ENCODE data around the gene RECK.
"Not testable (repeated sequence)": the region's sequence is repeated elsewhere in the genome, so short reads cannot be mapped to it uniquely, and the experiment has no call there.

Gene RECK

DNA sequence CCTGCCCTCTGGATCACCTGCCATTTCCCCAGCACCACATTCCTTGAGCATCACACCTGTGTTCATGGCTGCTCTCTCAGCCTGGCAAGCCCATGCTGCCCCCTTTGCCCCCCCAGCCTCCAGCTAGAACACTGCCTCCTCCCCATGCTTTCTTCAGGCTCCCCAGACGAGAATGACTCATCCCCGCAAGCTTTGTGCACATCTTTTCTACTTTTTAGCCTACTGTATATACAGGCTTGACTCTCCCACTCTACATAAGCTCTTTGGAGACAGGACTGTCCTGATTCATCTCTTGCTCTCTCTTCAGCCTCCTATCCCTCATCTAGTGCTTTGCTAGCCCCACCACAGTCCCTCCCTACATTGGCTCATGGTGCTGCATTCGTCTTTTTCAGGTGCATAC is 79.9 kb downstream of the RECK start:
- no peak for DNase-seq (ENCODE audit: low read depth)

GRCh38 chr9:36118201-36118600 is 81.5 kb downstream of the RECK start:
- DNase-seq (ENCODE audit: low read depth): no peak

DNA sequence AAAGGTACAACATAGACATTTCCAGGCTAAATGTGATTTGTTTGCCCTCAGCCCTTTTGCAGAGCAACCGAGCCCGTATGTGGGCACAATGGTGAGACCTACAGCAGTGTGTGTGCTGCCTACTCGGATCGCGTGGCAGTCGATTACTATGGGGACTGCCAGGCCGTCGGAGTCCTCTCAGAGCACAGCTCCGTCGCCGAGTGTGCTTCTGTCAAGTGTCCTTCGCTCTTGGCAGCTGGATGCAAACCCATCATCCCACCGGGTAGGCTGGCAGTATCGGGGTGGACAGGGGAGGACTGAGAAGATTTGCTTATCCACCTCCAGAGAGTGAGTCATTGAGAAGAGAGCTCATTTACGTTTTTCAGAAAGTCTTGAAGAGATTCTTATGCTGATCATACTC is 82.0 kb downstream of the RECK start:
- no peak for DNase-seq (ENCODE audit: low read depth)

DNA sequence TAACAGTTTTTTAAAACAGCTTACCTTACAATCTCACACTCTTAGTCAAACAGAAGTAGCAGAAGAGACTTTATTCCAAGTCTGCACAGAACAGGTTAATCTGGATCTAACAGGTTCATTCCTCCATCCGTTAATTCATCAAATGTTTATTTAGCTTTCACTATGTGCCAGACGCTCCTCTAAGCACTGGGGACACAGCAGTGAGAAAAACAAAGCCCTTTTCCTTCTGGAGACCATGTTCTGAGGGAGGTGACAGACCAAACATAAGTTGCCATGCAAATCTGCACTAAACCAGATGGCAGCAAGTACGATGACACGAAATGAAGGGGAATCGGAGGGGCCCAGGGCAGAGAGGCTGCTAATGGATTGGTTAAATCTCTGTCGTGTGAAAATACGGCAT is 82.8 kb downstream of the RECK start:
- DNase-seq (ENCODE audit: low read depth): no peak

DNA sequence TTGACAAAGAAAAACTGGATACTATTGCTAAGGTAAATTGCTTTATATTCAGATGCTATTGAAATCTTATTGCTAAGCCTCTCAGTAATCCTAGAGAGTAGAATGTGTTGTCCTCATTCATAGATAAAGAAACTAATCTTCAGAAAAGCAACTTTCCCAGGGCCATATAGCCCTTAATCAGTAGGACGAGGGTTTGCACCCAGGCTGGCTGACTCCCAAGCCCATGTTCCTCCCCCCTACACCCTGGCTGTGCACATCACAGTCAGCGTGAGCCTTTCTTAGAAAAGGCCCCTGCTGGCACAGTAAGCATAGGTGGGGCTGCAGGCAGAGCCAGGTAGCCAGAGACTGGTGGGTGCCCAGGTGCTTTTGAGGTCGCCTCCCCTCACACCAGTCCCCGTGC is 84.0 kb downstream of the RECK start:
- DNase-seq (ENCODE audit: low read depth): no peak

GRCh38 chr9:36121971-36122370 is 85.3 kb downstream of the RECK start:
- no peak for DNase-seq (ENCODE audit: low read depth)

- DNase-seq (ENCODE audit: low read depth): no peak
Measured at GRCh38 chr9:36123515-36123914, 86.8 kb downstream of the RECK start.

DNA sequence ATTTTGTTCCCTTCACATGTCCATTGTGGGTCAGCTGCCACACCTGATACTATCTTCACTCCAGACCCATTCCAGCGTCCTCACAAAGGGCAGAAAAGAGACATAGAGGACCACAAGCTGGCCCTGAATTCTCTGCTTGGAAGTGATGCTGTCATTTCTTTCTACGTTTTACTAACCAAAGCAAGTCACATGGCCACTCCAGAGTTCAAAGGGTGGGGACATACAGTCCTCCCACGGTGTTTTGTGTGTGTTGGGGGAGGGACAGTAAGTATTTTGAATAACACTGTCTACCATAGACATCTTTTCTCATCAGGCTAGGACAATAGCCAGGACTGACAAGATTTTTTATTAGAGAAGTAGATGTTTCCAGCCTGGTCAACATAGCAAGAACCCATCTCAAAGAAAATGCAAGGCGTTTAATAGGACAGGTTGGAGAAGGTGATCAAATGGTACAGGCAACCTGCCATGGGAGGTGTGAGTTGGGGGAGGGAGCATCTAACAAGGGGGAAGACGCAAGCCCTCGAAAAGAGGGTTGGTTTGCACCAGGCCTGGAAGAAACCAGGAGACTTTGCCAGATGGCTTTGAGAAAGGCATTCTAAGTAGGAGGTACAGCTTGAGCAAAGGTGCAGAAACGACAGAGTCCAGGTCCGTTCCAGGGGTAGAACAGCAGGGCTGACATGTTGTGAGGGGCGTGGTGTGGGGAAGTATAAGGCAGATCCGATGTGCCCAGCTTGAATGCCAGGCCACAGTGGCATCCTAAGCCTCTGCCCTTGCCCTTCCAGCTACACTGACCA is 88.5 kb downstream of the RECK start:
- no peak for DNase-seq (ENCODE audit: low read depth)

GRCh38 chr9:36126016-36126730 is 89.5 kb downstream of the RECK start:
- no peak for DNase-seq (ENCODE audit: low read depth)

GRCh38 chr9:36127652-36128244 is 91.0 kb downstream of the RECK start:
- DNase-seq (ENCODE audit: low read depth): no peak

DNA sequence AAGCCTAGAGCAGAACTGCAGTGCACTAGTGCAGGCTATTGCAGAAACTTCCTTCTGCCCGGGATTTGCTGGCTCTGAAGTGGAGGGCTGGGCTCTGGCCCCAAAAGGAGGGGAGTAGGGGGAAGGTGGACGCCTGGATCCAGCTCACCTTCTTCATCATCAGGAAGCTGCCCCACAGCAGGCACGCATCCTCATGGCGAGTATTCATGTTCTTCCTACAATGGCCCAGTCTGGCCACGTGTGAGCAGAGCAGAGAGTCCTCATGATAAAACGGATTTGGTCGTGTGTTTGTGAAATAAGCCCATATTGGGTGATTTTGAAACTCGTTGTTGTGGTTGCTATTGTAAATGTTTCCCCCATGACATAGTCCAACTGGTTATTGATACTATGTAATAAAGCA is 91.6 kb downstream of the RECK start:
- no peak for DNase-seq (ENCODE audit: low read depth)

DNA sequence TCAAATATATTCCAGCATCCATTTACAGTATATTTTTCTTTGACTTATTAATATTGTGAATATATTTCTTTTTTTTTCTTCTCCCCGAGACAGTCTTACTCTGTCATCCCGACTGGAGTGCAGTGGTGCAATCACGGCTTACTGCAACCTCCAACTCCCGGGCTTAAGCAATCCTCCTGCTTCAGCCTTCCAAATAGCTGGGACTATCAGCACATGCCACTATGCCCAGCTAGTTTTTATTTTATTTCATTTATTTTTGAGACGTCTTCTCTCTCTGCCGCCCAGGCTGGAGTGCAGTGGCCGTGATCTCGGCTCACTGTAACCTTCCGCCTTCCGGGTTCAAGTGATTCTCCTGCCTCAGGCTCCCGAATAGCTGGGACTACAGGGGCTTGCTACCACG is 92.4 kb downstream of the RECK start:
- no peak for DNase-seq (ENCODE audit: low read depth)

DNA sequence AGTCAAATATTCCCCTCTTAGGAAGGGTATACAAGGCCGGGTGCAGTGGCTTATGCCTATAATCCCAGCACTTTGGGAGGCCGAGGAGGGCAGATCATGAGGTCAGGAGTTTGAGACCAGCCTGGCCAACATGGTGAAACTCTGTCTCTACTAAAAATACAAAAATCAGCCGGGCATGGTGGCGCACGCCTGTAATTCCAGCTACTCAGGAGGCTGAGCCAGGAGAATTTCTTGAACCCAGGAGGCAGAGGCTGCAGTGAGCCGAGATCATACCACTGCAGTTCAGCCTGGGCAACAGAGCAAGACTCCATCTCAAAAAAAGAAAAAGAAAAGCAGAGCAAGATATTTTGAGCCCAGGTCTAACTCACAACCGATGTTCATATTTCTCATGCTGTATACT is 95.0 kb downstream of the RECK start:
- DNase-seq (ENCODE audit: low read depth): not testable (repeated sequence)

GRCh38 chr9:36132086-36132485 is 95.4 kb downstream of the RECK start:
- DNase-seq (ENCODE audit: low read depth): no peak

DNA sequence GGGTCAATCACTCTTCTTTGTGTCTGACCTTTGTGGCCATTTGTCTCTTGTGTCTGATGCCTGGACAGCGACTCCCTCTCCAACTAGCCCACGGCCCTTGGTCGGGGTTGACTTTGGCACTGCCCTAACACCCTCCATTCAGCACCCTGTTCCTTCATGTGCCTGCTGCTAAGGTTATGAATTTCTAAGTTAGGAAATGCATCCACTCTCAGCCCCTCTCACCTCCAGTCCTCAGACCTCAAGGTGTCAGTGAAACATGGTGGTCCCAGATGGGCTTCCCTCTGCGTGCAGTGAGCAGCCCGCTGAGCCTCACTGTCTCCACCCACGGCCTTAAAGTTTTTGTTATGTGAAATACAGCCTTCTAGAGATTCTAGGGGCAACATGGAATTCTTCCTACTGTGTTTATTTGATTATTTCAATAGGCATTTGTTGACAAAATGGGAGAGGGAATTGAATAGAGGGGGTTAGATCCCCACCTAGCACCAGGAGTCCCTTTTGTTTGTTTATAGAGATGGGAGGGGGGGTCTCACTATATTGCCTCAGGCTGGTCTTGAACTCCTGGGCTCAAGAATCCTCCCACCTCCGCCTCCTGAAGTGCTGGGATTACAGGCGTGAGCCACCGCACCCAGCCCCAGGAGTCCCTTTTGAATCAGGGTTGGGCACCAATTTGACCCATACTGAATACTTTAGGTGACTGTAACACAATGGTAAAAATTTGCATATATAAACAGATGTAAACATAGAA is 98.2 kb downstream of the RECK start:
- no peak for DNase-seq (ENCODE audit: low read depth)

DNA sequence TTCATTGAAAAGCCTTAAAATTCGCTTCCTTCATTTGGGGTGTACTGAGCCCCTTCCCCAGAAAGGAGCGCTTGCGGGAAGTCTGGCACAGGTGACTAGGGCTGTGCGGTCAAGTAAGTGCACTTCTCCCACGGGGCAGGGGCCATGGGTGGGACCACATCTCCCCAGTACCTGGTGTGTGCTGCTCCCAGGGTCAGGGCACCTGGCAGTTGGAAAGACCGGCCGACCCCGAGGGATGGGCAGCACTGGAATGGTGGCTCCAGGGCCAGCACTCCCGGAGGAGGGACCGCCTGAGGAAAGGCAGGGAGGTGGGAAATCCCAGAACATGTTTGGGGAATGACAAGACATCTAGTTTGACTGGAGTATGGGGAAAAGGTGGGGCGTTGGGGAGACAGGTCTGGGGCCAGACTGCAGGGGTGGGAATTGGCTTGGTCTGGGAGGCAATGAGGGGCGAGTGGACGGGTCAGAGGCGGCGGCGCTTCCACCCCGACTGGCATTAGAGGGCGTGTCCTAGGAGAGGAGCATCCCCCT is 99.1 kb downstream of the RECK start:
- no peak for DNase-seq (ENCODE audit: low read depth)

GRCh38 chr9:36136272-36136893 is 99.7 kb downstream of the RECK start, which contains the start of gene GLIPR2:
GLIPR2 (plus strand) TSS chr9:36136733; CDS start chr9:36136779, 46 bp downstream.
- peak; percentile 71 for DNase-seq (ENCODE audit: low read depth)

- no peak for DNase-seq (ENCODE audit: low read depth)
Measured at GRCh38 chr9:36136894-36137391, 100.2 kb downstream of the RECK start.

GRCh38 chr9:36137392-36138004 is 100.8 kb downstream of the RECK start:
- no peak for DNase-seq (ENCODE audit: low read depth)

DNA sequence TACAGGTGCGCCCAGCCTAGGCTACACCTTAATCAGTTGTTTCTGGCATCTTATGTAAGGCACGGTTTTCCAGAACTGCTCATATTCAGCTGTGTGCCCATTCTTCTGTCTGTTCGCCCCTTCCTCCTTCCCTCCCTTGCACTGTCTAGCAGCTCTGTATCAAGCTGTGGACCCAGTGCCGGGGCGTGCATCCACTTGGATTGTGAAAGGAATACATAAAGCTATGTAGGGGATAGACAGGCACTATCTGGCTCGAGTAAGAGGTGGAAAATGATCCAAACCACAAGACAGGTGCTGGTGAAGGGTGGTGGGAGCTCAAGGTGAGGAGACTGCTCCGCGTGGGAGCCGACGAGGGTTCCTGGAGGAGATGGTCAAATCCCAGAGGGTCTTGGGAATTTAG is 101.8 kb downstream of the RECK start:
- DNase-seq (ENCODE audit: low read depth): no peak

DNA sequence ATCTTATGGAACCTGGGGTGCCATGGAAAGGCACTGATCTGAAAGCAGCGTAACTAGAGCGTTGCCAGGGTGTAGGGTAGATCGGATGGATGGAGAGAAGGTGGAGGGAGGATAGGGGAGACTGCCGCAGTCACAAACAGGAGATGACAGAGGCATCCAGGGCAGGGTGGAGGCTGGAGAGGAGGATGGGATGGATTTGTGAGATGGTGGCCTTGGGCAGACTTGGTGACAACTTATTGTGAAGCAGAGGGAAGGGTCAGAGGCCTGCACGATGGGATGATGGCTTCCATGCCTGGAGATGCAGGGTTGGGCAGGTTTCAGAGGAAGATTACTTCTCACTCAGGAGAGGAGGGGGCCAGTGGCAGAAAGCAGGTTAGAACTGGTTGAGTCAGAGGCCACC is 102.2 kb downstream of the RECK start:
- no peak for DNase-seq (ENCODE audit: low read depth)
